GM23338 (cell line): ENCODE results near the gene PER2. TPM values are rescaled to one million over a fixed set of nuclear protein-coding genes. Genes with fewer than 3 reads are reported as not detected.

Source experiments
- ATAC-seq: fragments of 200-7000 bp; cut with Tn5 transposase; 3 replicates; pipeline ENCODE4 v1.9.1; 2020
- DNase-seq: peaks from one replicate; pipeline ENCODE4 v3.0.0-alpha.2; 2015; ENCODE audit warnings: low spot score
- H2AFZ ChIP-seq: fragments of 200-600 bp; sonication (generic); 2 replicates; pipeline ENCODE4 v1.8.0; 2016; ENCODE audit warnings: antibody characterized with exemption, mild to moderate bottlenecking, moderate library complexity
- H3F3A ChIP-seq: fragments of 200-600 bp; sonication (generic); replicated peaks from 2 replicates; pipeline ENCODE4 v1.8.0; 2017; ENCODE audit warnings: antibody characterized with exemption, mixed run types, low read depth
- H3K27ac ChIP-seq: fragments of 200-600 bp; sonication (generic); 2 replicates; pipeline ENCODE4 v1.6.1; 2016; ENCODE audit warnings: low read depth
- H3K27me3 ChIP-seq: fragments of 200-600 bp; sonication (generic); 2 replicates; pipeline ENCODE4 v1.8.0; 2016; ENCODE audit warnings: mild to moderate bottlenecking, mixed run types, moderate library complexity; ENCODE audit not compliant: insufficient read depth
- H3K36me3 ChIP-seq: fragments of 200-600 bp; sonication (generic); 2 replicates; pipeline ENCODE4 v1.8.0; 2016; ENCODE audit warnings: mild to moderate bottlenecking; ENCODE audit not compliant: insufficient read depth
- H3K4me1 ChIP-seq: fragments of 200-600 bp; sonication (generic); 2 replicates; pipeline ENCODE4 v1.8.0; 2016; ENCODE audit warnings: mild to moderate bottlenecking, moderate library complexity; ENCODE audit not compliant: insufficient read depth
- H3K4me2 ChIP-seq: fragments of 200-600 bp; sonication (generic); 2 replicates; pipeline ENCODE4 v1.7.1; 2017; ENCODE audit warnings: mixed run types
- H3K4me3 ChIP-seq: fragments of 200-600 bp; sonication (generic); 2 replicates; pipeline ENCODE4 v1.6.1; 2016; ENCODE audit warnings: mixed run types
- H3K79me2 ChIP-seq: fragments of 200-600 bp; sonication (generic); replicated peaks from 2 replicates; pipeline ENCODE4 v1.8.0; 2017; ENCODE audit warnings: mild to moderate bottlenecking; ENCODE audit not compliant: insufficient read depth
- H3K9me2 ChIP-seq: fragments of 200-600 bp; sonication (generic); 2 replicates; pipeline ENCODE4 v1.8.0; 2017; ENCODE audit not compliant: insufficient read depth
- H4K20me1 ChIP-seq: fragments of 200-600 bp; sonication (generic); replicated peaks from 2 replicates; pipeline ENCODE4 v1.8.0; 2017; ENCODE audit warnings: mild to moderate bottlenecking; ENCODE audit not compliant: insufficient read depth
- H3K27ac Mint-ChIP-seq: 2 replicates; pipeline ENCODE4 v1.8.0; 2020; ENCODE audit warnings: inconsistent platforms, mild to moderate bottlenecking, moderate library complexity, mixed read lengths
- H3K27me3 Mint-ChIP-seq: 3 replicates; pipeline ENCODE4 v1.8.0; 2022; ENCODE audit warnings: low read depth, mild to moderate bottlenecking, moderate library complexity, mixed read lengths, inconsistent platforms; ENCODE audit not compliant: insufficient read depth, poor library complexity
- H3K36me3 Mint-ChIP-seq: 3 replicates; pipeline ENCODE4 v1.8.0; 2021; ENCODE audit warnings: low read depth, mild to moderate bottlenecking, inconsistent platforms, moderate library complexity, mixed read lengths
- H3K4me1 Mint-ChIP-seq: 3 replicates; pipeline ENCODE4 v1.8.0; 2020; ENCODE audit warnings: mild to moderate bottlenecking, inconsistent platforms, mixed read lengths
- H3K4me3 Mint-ChIP-seq: 3 replicates; pipeline ENCODE4 v1.8.0; 2021; ENCODE audit warnings: moderate library complexity, mild to moderate bottlenecking, inconsistent platforms, mixed read lengths
- H3K9me3 Mint-ChIP-seq: 3 replicates; pipeline ENCODE4 v1.8.0; 2020; ENCODE audit warnings: moderate library complexity, mild to moderate bottlenecking, inconsistent platforms, mixed read lengths
- EZH2 ChIP-seq: fragments of 200-600 bp; sonication (generic); IDR thresholded peaks from one replicate; pipeline ENCODE4 v1.8.0; 2017; ENCODE audit warnings: antibody characterized with exemption, mild to moderate bottlenecking, low read depth; ENCODE audit not compliant: unreplicated experiment
- STAT1 ChIP-seq: IDR thresholded peaks from one replicate; pipeline ENCODE4 v1.6.1; 2016; ENCODE audit warnings: antibody characterized with exemption; ENCODE audit not compliant: unreplicated experiment
- ZNF114 ChIP-seq: fragments of 250-450 bp; sonication (Bioruptor Pico); IDR thresholded peaks from 2 replicates; pipeline ENCODE4 v1.5.0; 2020; ENCODE audit warnings: mild to moderate bottlenecking, moderate library complexity
- ZNF331 ChIP-seq: fragments of 250-450 bp; sonication (Bioruptor Pico); IDR thresholded peaks from 2 replicates; pipeline ENCODE4 v1.5.0; 2020; ENCODE audit warnings: low read depth, mild to moderate bottlenecking, moderate library complexity
- polyA plus RNA-seq: library from polyadenylated mRNA; unstranded; fragments of >200 nt; fragmentation: Nextera tagmentation; extraction: Ambion mirVana; gene quantifications from 2 replicates; pipeline ENCODE4 v1.2.1, GENCODE V29; 2016
- total RNA-seq: library from RNA; depleted of rRNA; stranded (reverse); fragments of >200 nt; shearing (Covaris generic); gene quantifications from 2 replicates; pipeline ENCODE4 v1.2.3, GENCODE V29; 2014
- TF ChIP-seq, protein P1 (sequence below): fragments of 250-450 bp; sonication (Bioruptor Pico); IDR thresholded peaks from 2 replicates; pipeline ENCODE4 v1.5.0; 2020; ENCODE audit warnings: mild to moderate bottlenecking, moderate library complexity
- TF ChIP-seq, protein P2 (sequence below): IDR thresholded peaks from one replicate; pipeline ENCODE4 v1.6.1; 2018; ENCODE audit warnings: antibody characterized with exemption; ENCODE audit not compliant: unreplicated experiment

Gene PER2
- total and polyA plus RNA-seq, 2 experiments from 2014 or later, result 2.2 to 4.6 TPM

DNA sequence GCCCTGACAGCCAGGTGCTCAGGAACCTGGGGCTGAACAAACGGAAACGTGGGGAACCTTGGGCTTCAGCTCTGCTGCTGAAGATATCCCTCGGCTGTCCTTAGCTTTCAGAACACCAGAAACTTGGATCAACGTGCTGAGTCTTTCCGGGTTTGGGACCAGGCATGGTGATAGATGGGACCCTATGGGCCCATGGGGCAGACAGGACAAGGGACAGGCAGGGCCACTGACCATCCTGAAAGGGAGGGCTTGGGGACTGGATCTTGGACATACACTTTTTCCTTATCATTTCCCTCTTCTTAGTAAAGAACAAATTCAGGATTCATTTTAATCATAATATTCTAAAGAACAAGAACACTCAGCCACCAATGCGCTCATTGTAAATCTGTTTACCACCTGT, 32.3 kb downstream of the PER2 start (continued):
- TF ChIP-seq, protein P1, sequence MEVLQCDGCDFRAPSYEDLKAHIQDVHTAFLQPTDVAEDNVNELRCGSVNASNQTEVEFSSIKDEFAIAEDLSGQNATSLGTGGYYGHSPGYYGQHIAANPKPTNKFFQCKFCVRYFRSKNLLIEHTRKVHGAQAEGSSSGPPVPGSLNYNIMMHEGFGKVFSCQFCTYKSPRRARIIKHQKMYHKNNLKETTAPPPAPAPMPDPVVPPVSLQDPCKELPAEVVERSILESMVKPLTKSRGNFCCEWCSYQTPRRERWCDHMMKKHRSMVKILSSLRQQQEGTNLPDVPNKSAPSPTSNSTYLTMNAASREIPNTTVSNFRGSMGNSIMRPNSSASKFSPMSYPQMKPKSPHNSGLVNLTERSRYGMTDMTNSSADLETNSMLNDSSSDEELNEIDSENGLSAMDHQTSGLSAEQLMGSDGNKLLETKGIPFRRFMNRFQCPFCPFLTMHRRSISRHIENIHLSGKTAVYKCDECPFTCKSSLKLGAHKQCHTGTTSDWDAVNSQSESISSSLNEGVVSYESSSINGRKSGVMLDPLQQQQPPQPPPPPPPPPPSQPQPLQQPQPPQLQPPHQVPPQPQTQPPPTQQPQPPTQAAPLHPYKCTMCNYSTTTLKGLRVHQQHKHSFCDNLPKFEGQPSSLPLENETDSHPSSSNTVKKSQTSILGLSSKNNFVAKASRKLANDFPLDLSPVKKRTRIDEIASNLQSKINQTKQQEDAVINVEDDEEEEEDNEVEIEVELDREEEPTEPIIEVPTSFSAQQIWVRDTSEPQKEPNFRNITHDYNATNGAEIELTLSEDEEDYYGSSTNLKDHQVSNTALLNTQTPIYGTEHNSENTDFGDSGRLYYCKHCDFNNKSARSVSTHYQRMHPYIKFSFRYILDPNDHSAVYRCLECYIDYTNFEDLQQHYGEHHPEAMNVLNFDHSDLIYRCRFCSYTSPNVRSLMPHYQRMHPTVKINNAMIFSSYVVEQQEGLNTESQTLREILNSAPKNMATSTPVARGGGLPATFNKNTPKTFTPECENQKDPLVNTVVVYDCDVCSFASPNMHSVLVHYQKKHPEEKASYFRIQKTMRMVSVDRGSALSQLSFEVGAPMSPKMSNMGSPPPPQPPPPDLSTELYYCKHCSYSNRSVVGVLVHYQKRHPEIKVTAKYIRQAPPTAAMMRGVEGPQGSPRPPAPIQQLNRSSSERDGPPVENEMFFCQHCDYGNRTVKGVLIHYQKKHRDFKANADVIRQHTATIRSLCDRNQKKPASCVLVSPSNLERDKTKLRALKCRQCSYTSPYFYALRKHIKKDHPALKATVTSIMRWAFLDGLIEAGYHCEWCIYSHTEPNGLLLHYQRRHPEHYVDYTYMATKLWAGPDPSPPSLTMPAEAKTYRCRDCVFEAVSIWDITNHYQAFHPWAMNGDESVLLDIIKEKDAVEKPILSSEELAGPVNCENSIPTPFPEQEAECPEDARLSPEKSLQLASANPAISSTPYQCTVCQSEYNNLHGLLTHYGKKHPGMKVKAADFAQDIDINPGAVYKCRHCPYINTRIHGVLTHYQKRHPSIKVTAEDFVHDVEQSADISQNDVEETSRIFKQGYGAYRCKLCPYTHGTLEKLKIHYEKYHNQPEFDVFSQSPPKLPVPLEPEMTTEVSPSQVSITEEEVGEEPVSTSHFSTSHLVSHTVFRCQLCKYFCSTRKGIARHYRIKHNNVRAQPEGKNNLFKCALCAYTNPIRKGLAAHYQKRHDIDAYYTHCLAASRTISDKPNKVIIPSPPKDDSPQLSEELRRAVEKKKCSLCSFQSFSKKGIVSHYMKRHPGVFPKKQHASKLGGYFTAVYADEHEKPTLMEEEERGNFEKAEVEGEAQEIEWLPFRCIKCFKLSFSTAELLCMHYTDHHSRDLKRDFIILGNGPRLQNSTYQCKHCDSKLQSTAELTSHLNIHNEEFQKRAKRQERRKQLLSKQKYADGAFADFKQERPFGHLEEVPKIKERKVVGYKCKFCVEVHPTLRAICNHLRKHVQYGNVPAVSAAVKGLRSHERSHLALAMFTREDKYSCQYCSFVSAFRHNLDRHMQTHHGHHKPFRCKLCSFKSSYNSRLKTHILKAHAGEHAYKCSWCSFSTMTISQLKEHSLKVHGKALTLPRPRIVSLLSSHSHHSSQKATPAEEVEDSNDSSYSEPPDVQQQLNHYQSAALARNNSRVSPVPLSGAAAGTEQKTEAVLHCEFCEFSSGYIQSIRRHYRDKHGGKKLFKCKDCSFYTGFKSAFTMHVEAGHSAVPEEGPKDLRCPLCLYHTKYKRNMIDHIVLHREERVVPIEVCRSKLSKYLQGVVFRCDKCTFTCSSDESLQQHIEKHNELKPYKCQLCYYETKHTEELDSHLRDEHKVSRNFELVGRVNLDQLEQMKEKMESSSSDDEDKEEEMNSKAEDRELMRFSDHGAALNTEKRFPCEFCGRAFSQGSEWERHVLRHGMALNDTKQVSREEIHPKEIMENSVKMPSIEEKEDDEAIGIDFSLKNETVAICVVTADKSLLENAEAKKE (CRISPR knock-in tag), result no peak
- no peak for TF ChIP-seq ZNF331 (CRISPR knock-in tag)

DNA sequence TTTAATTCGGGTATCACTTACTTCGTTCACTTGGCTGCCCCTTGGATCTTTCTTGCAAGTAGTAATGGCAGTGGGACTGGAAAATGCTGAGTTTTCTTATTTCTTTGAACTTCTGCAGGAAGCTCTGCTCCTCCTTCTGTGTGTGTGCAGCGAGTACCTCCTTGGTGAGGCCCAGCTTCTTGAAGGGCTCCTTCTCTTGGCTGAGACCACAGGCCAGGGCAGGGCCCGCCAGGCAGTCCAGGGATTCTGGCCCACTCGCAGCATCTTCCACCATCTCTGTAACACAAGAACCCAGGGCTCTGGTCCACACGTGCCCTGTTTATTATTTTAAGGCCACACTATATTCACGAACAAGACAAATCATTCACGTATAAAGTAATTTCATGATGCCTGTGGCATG, 32.8 kb downstream of the PER2 start:
- Histone ChIP-seq H3K4me3 (no peak overlapping the region), H3K79me2 (no peaks in the 10 kb centered on the region), H3K36me3 (no peaks in the 10 kb centered on the region), H3F3A (no peaks in the 10 kb centered on the region), H3K27me3 (no peaks in the 10 kb centered on the region), H3K4me1 (no peaks in the 10 kb centered on the region), H3K9me2 (no peaks in the 10 kb centered on the region), H3K4me2 (no peak overlapping the region), H2AFZ (no peak overlapping the region), H3K27ac (no peak overlapping the region), H4K20me1 (0 out of 2 replicates have a peak, but pooled peaks cover 3% of the 10 kb centered on the region)
- no peaks in the 10 kb centered on the region; the same call in 2 of the 3 replicates for H3K4me1 Mint-ChIP-seq
- DNase-seq, result no peak
- peaks cover 18% of the 10 kb centered on the region for H3K36me3 Mint-ChIP-seq
- no peak for ATAC-seq
- no peak overlapping the region for H3K4me3 Mint-ChIP-seq
- no peak overlapping the region for H3K27ac Mint-ChIP-seq
- H3K27me3 Mint-ChIP-seq, result peaks cover 6% of the 10 kb centered on the region
- H3K9me3 Mint-ChIP-seq, result no peaks in the 10 kb centered on the region
- TF ChIP-seq, protein P1 (CRISPR knock-in tag), result no peak
- no peak for TF ChIP-seq STAT1
- TF ChIP-seq EZH2, result no peak
- TF ChIP-seq ZNF114 (CRISPR knock-in tag), result no peak
- TF ChIP-seq, protein P2, sequence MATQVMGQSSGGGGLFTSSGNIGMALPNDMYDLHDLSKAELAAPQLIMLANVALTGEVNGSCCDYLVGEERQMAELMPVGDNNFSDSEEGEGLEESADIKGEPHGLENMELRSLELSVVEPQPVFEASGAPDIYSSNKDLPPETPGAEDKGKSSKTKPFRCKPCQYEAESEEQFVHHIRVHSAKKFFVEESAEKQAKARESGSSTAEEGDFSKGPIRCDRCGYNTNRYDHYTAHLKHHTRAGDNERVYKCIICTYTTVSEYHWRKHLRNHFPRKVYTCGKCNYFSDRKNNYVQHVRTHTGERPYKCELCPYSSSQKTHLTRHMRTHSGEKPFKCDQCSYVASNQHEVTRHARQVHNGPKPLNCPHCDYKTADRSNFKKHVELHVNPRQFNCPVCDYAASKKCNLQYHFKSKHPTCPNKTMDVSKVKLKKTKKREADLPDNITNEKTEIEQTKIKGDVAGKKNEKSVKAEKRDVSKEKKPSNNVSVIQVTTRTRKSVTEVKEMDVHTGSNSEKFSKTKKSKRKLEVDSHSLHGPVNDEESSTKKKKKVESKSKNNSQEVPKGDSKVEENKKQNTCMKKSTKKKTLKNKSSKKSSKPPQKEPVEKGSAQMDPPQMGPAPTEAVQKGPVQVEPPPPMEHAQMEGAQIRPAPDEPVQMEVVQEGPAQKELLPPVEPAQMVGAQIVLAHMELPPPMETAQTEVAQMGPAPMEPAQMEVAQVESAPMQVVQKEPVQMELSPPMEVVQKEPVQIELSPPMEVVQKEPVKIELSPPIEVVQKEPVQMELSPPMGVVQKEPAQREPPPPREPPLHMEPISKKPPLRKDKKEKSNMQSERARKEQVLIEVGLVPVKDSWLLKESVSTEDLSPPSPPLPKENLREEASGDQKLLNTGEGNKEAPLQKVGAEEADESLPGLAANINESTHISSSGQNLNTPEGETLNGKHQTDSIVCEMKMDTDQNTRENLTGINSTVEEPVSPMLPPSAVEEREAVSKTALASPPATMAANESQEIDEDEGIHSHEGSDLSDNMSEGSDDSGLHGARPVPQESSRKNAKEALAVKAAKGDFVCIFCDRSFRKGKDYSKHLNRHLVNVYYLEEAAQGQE, result no peak
